Body of pancreas (tissue), 4 donors: ENCODE measurements around the gene KIF26A. TPM values are rescaled to one million over a fixed set of nuclear protein-coding genes. Genes with fewer than 3 reads are reported as not detected.

Experiments
- ATAC-seq: fragments of 150-250 bp; one replicate; pipeline ENCODE4 v1.9.1; 2016
- DNase-seq, 4 donors: peaks; one replicate each; pipeline ENCODE4 v3.0.0-alpha.2; 2019
- H3K27ac ChIP-seq, 4 donors: fragments of 200-600 bp; sonication (generic); 1 replicate in 3 of 4; 2 replicates in 1 of 4; pipeline versions ENCODE4 v1.5.1 to v1.6.1; 2016 to 2019; ENCODE audit warnings: mild to moderate bottlenecking in 1 of 4, mixed read lengths in 1 of 4, moderate library complexity in 1 of 4
- H3K27me3 ChIP-seq, 2 donors: fragments of 200-600 bp; sonication (generic); one replicate each; pipeline ENCODE4 v1.6.0; 2016; ENCODE audit warnings: mild to moderate bottlenecking in 1 of 2
- H3K36me3 ChIP-seq, 2 donors: fragments of 200-600 bp; sonication (generic); replicated peaks in 1 of 2; 2 replicates each; pipeline ENCODE4 v1.5.1; 2016; ENCODE audit warnings: low read depth in 2 of 2; ENCODE audit not compliant: insufficient read depth in 1 of 2
- H3K4me1 ChIP-seq: fragments of 200-600 bp; sonication (generic); one replicate; pipeline ENCODE4 v1.6.0; 2016
- H3K4me3 ChIP-seq, 2 donors: fragments of 200-600 bp; sonication (generic); 1 replicate in 1 of 2; 2 replicates in 1 of 2; pipeline ENCODE4 v1.5.1; 2016 to 2019
- H3K9me3 ChIP-seq, 3 donors: fragments of 200-600 bp; sonication (generic); 1 replicate in 2 of 3; 2 replicates in 1 of 3; pipeline ENCODE4 v1.5.1; 2016
- POLR2A ChIP-seq, 3 donors: fragments of 450-650 bp; IDR thresholded peaks; one replicate each; pipeline ENCODE4 v1.6.1; 2016; ENCODE audit warnings: antibody characterized with exemption in 3 of 3, mild to moderate bottlenecking in 2 of 3
- WGBS, 2 donors: methylation state at CpG; one replicate each; pipeline ENCODE4 v1.1.5; 2017; 5-methylcytosine and 5-hydroxymethylcytosine counted together
- intact Hi-C: fragments of 100-400 bp; cut with DNase I; formaldehyde crosslinking; loops from one replicate; pipeline ENCODE4 v1.15.1; 2023
- total RNA-seq, 2 donors: library from RNA; depleted of rRNA; stranded (reverse); fragments of >200 nt; gene quantifications; one replicate each; pipeline ENCODE4 v1.1.0, GENCODE V29; 2016
- TF ChIP-seq, protein P1 (sequence below), 7 experiments: fragments of 450-650 bp in 4 of 7; fragments of 200-600 bp in 3 of 7; sonication (generic) in 3 of 7; IDR thresholded peaks; one replicate each; pipeline ENCODE4 v1.5.1; 2016 to 2019; ENCODE audit warnings: antibody characterized with exemption in 7 of 7

Gene KIF26A
- total RNA-seq, 2 donors from 2014 or later: 14.8 to 17.1 TPM

GRCh38 chr14:104114421-104115130 lies 23.8 kb upstream of the KIF26A start:
- ATAC-seq (no peak), DNase-seq (peak in 1 of 4 donors; percentile 2)
- intact Hi-C loops: no loop called here
- H3K9me3 ChIP-seq: no peaks in the 10 kb centered on the region
- no peak overlapping the region for H3K4me3 ChIP-seq
- H3K4me1 ChIP-seq: peaks cover 23% of the 10 kb centered on the region
- WGBS, 2 donors: 68 to 73% methylated on average over 11 to 26 of the region's 26 CpGs
- no peak for TF ChIP-seq POLR2A (IDR thresholded peaks at IDR 0.05)
- TF ChIP-seq, protein P1, sequence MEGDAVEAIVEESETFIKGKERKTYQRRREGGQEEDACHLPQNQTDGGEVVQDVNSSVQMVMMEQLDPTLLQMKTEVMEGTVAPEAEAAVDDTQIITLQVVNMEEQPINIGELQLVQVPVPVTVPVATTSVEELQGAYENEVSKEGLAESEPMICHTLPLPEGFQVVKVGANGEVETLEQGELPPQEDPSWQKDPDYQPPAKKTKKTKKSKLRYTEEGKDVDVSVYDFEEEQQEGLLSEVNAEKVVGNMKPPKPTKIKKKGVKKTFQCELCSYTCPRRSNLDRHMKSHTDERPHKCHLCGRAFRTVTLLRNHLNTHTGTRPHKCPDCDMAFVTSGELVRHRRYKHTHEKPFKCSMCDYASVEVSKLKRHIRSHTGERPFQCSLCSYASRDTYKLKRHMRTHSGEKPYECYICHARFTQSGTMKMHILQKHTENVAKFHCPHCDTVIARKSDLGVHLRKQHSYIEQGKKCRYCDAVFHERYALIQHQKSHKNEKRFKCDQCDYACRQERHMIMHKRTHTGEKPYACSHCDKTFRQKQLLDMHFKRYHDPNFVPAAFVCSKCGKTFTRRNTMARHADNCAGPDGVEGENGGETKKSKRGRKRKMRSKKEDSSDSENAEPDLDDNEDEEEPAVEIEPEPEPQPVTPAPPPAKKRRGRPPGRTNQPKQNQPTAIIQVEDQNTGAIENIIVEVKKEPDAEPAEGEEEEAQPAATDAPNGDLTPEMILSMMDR (IDR thresholded peaks at IDR 0.05): no peak
- no peaks in the 10 kb centered on the region for H3K36me3 ChIP-seq
- H3K27me3 ChIP-seq: peaks cover 0 to 3% of the 10 kb centered on the region in 2 donors
- no peak overlapping the region for H3K27ac ChIP-seq

DNA sequence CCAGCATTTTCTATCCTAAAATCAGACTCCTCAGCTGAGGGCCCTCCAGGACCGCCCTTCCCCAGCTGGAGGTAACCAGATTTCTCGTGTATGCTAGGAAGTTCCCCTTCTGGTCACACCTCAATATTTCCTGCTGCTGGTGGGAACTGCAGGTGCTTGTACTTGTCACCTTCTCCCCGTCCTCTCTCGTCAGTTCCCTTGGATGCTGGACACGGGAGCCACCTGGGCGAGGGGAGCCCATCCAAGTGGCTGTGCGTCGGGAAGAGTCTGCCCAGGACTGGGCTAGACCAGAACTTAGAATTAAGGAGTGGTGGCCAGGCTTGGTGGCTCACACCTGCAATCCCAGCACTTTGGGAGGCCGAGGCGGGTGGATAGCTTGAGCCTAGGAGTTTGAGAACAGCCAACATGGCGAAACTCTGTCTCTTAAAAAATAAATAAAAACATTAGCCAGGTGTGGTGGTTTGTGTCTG lies 23.2 kb upstream of the KIF26A start:
- no peaks in the 10 kb centered on the region for H3K36me3 ChIP-seq
- no peaks in the 10 kb centered on the region for H3K9me3 ChIP-seq
- TF ChIP-seq, protein P1 (IDR thresholded peaks at IDR 0.05): no peak
- TF ChIP-seq POLR2A (IDR thresholded peaks at IDR 0.05): no peak
- DNase-seq: peak in 2 of 4 donors; percentile 3 to 9
- no peak overlapping the region for H3K4me3 ChIP-seq
- peaks cover 23% of the 10 kb centered on the region for H3K4me1 ChIP-seq
- no peak for ATAC-seq
- intact Hi-C loops: no loop called here
- WGBS, 2 donors: 73 to 84% methylated on average over 11 of the region's 11 CpGs
- peaks cover 0 to 3% of the 10 kb centered on the region in 2 donors for H3K27me3 ChIP-seq
- H3K27ac ChIP-seq: no peak overlapping the region

- Histone ChIP-seq H3K36me3 (no peaks in the 10 kb centered on the region), H3K27ac (peak overlapping the region in 2 of 4 donors; percentile 40 to 55), H3K4me3 (no peak overlapping the region), H3K9me3 (no peaks in the 10 kb centered on the region), H3K27me3 (peaks cover 0 to 3% of the 10 kb centered on the region in 2 donors), H3K4me1 (peaks cover 23% of the 10 kb centered on the region)
- DNase-seq (peak in 1 of 4 donors; percentile 13), ATAC-seq (no peak)
- intact Hi-C loops: no loop called here
- WGBS, 2 donors: 86 to 87% methylated on average over 3 to 9 of the region's 9 CpGs
- TF ChIP-seq POLR2A (IDR thresholded peaks at IDR 0.05): no peak
- TF ChIP-seq, protein P1 (IDR thresholded peaks at IDR 0.05): no peak
Measured at GRCh38 chr14:104115691-104116287, 22.6 kb upstream of the KIF26A start.

DNA sequence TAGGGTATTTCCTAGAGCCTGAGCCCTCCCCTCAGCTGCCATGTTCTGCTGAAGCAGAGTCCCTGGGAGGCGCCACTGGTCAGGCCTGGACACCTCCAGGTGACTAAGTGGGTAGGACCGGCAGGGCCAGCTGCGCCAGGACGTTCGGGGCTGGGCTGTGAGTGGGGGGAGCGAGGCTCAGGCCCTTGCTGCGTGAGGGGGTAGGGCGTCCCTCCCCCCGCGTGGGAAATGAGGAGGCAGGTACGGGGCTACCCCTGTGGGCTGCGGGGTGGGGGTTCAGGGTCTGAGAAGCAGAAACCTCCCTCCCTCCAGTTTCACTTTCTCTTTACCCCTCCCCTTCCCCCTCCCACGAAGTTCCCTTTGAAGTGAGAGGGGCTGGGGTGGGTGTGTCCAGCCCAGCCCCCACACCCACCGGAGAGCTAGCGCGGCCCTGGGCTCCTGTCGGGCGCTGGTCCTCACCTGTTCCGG lies 22.1 kb upstream of the KIF26A start:
- Histone ChIP-seq H3K27me3 (peaks cover 0 to 3% of the 10 kb centered on the region in 2 donors), H3K9me3 (no peaks in the 10 kb centered on the region), H3K4me3 (peak overlapping the region; percentile 54 to 83), H3K27ac (peak overlapping the region; percentile 8 to 57 (median 48)), H3K36me3 (no peaks in the 10 kb centered on the region), H3K4me1 (peaks cover 23% of the 10 kb centered on the region)
- TF ChIP-seq, protein P1 (IDR thresholded peaks at IDR 0.05): no peak
- TF ChIP-seq POLR2A (IDR thresholded peaks at IDR 0.05): peak in 1 of 3 donors; percentile 11
- peak; percentile 44 for ATAC-seq
- peak; percentile 38 to 63 (median 50) for DNase-seq
- 7% methylated on average over 19 of the region's 19 CpGs; no CpG with 5 or more reads in 1 of the 2 donors for WGBS, 2 donors
- intact Hi-C loops: no loop called here
